ENCODE measurements around the gene GIGYF1.

GIGYF1 gene, protein sequence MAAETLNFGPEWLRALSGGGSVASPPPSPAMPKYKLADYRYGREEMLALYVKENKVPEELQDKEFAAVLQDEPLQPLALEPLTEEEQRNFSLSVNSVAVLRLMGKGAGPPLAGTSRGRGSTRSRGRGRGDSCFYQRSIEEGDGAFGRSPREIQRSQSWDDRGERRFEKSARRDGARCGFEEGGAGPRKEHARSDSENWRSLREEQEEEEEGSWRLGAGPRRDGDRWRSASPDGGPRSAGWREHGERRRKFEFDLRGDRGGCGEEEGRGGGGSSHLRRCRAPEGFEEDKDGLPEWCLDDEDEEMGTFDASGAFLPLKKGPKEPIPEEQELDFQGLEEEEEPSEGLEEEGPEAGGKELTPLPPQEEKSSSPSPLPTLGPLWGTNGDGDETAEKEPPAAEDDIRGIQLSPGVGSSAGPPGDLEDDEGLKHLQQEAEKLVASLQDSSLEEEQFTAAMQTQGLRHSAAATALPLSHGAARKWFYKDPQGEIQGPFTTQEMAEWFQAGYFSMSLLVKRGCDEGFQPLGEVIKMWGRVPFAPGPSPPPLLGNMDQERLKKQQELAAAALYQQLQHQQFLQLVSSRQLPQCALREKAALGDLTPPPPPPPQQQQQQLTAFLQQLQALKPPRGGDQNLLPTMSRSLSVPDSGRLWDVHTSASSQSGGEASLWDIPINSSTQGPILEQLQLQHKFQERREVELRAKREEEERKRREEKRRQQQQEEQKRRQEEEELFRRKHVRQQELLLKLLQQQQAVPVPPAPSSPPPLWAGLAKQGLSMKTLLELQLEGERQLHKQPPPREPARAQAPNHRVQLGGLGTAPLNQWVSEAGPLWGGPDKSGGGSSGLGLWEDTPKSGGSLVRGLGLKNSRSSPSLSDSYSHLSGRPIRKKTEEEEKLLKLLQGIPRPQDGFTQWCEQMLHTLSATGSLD (N-terminal part only)

DNA sequence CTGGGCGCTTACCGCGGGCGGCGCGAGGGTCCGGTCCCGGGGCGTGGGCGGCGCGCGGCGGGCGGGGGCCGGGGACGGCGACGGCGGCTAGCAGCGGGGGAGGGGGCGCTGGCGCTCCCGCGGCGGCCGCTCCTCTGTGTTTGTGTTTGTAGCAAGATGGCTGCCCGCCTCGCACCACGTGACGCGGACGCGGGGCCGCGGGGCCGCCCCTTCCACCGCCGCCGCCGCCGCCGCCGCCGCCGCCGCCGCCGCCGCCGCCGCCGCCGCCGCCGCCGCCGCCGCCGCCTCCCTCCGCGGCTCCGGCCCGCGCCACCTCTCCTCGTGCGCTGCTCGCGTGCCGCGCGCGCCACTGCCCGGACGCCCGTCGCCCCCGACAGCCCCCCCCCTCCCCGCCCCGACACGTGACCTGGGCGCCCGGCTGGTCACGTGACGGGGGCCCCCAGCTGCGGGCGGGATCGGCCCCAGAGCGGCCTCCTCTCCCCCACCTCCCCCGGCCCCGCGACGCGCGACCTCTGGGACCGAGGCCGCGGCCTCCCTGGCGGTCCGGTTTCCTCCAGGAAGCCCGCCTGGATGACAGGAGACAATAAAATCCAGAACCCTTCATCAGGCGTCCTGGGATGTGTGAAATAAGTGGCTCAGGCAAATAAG, at the start of gene GIGYF1:
GIGYF1 (minus strand) TSS at position 153 of the 648 bp plus-strand sequence. CDS start 6,012 bp downstream, outside the sequence.
- H3K27ac ChIP-seq = peak within 1 kb of the TSS; percentile 86
- no peak for TF ChIP-seq CTCF (conservative IDR thresholded peaks at IDR 0.05)
- TF ChIP-seq ZFX (IDR thresholded peaks at IDR 0.05) = no peak

GRCh38 chr7:100739934-100740333, 45.9 kb upstream of the GIGYF1 start:
- TF ChIP-seq CTCF (conservative IDR thresholded peaks at IDR 0.05) (no peak), ZFX (IDR thresholded peaks at IDR 0.05) (no peak)
- H3K27ac ChIP-seq = no peak overlapping the region

DNA sequence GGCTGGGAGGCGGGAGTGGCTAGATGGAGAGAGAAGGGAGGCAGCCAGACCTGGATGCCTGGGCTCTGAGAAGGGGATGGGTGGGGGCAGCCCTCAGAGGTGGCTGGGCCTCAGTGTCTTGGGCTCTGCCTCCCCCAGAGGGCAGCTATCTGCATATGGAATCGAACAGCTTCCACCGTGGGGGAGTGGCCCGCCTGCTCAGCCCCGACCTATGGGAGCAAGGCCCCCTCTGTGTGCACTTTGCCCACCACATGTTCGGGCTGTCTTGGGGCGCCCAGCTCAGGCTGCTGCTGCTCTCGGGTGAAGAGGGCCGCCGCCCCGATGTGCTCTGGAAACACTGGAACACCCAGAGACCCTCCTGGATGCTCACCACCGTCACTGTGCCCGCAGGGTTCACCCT, 42.6 kb upstream of the GIGYF1 start:
- TF ChIP-seq ZFX (IDR thresholded peaks at IDR 0.05) (no peak), CTCF (conservative IDR thresholded peaks at IDR 0.05) (no peak)
- H3K27ac ChIP-seq = no peak overlapping the region

DNA sequence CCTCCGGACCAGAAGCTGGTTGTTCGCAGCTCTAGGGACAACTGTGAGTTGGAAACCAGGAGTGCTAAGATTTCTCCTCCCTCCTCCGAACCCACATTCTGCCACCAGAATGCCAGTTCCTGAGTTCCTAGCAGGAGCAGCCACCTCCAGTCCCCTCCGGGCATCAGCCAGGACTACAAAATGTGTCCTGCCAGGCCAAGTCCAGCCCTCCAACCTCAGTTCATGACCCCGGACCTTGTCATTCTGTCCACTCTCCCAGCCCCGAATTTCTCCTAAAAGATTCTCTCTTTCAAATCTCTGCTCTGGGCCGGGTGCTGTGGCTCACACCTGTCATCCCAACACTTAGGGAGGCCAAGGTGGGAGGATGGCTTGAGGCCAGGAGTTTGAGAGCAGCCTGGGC, 41.7 kb upstream of the GIGYF1 start:
- no peak for TF ChIP-seq CTCF (conservative IDR thresholded peaks at IDR 0.05)
- no peak for TF ChIP-seq ZFX (IDR thresholded peaks at IDR 0.05)
- H3K27ac ChIP-seq = no peak overlapping the region

DNA sequence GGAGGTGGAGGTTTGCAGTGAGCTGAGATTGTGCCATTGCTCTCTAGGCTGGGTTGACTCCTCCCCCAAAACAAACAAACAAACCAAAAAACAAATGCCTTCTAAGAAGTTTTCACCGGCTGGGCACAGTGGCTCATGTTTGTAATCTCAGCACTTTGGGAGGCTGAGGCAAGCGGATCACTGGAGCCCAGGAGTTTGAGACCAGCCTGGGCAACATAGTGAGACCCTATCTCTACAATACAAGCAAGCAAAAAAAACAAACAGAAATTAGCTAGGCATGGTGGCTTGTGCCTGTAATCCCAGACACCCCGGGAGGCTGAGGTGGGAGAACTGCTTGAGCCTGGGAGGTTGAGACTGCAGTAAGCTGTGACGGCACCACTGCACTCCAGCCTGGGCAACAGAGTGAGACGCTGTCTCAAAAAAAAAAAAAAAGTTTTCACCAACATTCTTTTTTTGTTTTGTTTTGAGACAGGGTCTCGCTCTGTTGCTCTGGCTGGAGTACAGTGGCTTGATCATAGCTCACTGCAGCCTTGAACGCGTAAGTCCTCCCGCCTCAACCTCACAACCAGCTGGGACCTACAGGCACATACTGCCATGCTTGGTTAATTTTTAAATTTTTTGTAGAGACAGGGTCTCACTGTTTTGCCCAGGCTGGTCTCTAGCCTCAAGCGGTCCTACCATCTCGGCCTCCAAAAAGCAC, 38.0 kb upstream of the GIGYF1 start:
- no peak for TF ChIP-seq CTCF (conservative IDR thresholded peaks at IDR 0.05)
- TF ChIP-seq ZFX (IDR thresholded peaks at IDR 0.05) = no peak
- no peak overlapping the region for H3K27ac ChIP-seq

- H3K27ac ChIP-seq = no peak overlapping the region
- TF ChIP-seq ZFX (IDR thresholded peaks at IDR 0.05) (no peak), CTCF (conservative IDR thresholded peaks at IDR 0.05) (no peak)
Observed at GRCh38 chr7:100730136-100730800, 36.2 kb upstream of the GIGYF1 start.

Measured in C4-2B (cell line).